VCaP (cell line): ENCODE results near the gene TSTD1.
A peak's percentile ranks its signal among the peaks of the same experiment; 100 is the strongest.

Source experiments
- H3K27ac ChIP-seq: fragments of 450-650 bp; 2 replicates; pipeline ENCODE4 v1.5.1; 2017
- TF ChIP-seq, protein P1 (sequence below): fragments of 450-650 bp; conservative IDR thresholded peaks from 2 replicates; pipeline ENCODE4 v1.5.1; 2017; ENCODE audit warnings: mild to moderate bottlenecking, moderate library complexity

Gene TSTD1, protein sequence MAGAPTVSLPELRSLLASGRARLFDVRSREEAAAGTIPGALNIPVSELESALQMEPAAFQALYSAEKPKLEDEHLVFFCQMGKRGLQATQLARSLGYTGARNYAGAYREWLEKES

DNA sequence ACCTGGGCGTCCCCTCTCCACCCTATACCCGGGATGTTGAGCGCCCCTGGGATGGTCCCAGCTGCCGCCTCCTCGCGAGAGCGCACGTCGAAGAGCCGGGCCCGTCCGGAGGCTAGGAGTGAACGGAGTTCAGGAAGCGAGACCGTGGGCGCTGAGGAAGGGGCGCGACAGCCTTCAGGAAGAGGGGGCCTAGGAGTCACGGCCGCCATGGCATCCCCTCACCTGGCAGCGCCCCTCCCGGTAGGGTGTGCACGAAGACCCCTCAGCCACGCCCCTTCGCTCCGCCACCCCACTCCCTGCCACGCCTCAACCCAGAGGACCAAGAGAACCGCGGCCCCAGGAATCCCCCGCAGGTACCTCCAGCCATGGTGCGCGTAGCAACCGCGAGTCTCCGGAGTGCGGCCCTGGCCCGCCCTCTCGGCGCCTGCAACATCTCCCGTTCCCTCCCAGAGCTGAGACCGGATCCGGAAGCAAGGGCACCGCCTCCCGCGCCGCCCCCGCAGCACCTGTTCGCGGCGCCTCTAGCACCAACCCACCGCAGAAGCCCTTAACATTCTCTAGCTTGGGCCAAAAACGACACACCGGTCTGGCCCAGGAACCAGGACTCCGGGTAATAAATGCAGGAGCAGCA lies at the start of gene TSTD1:
Gene TSTD1 (minus strand): TSS at position 442 of the 631 bp plus-strand sequence. CDS start 75 bp downstream, at position 367.
- TF ChIP-seq, protein P1, sequence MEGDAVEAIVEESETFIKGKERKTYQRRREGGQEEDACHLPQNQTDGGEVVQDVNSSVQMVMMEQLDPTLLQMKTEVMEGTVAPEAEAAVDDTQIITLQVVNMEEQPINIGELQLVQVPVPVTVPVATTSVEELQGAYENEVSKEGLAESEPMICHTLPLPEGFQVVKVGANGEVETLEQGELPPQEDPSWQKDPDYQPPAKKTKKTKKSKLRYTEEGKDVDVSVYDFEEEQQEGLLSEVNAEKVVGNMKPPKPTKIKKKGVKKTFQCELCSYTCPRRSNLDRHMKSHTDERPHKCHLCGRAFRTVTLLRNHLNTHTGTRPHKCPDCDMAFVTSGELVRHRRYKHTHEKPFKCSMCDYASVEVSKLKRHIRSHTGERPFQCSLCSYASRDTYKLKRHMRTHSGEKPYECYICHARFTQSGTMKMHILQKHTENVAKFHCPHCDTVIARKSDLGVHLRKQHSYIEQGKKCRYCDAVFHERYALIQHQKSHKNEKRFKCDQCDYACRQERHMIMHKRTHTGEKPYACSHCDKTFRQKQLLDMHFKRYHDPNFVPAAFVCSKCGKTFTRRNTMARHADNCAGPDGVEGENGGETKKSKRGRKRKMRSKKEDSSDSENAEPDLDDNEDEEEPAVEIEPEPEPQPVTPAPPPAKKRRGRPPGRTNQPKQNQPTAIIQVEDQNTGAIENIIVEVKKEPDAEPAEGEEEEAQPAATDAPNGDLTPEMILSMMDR: no peak
- H3K27ac ChIP-seq: peak within 1 kb of the TSS; percentile 93

DNA sequence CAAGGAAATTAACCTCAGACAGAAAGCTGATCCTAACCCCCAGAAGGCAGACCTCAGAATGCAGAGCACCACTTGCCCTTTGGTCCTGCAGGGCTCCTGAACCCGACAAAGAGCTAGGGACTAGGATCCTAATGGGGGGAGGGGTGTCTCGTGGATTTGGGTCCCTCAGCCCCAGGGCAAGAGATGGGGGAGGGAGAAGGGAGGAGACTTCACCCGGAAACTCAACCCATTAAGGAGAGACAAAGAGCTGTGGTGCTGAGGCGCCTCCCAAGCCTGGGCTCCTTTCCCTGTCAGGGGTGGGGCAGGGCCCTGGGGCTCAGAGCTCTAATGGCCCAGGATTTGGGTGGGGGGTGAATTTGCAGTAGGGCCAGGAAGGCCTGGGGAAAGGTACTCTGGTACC lies 47.7 kb upstream of the TSTD1 start:
- TF ChIP-seq, protein P1: no peak
- H3K27ac ChIP-seq: no peak overlapping the region

DNA sequence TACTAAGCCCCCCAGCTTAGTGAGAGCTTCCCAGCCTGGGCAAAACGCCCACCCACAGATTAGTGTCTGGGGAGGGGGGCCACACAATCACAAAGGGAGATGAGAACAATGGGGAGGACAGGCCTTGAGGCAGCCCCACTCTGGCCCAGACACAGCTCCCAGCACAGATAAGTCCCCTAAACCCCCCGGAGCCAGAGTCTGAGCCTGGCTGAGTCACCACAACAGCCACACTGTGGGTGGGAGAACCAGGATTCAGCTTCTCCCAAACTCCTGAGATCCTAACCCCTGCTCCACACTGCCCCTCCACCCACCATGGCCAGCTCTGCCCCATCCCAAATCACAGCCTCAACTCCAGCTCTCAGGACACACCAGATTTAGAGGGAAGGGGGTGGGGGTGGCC lies 46.4 kb upstream of the TSTD1 start:
- TF ChIP-seq, protein P1: no peak
- H3K27ac ChIP-seq: no peak overlapping the region

DNA sequence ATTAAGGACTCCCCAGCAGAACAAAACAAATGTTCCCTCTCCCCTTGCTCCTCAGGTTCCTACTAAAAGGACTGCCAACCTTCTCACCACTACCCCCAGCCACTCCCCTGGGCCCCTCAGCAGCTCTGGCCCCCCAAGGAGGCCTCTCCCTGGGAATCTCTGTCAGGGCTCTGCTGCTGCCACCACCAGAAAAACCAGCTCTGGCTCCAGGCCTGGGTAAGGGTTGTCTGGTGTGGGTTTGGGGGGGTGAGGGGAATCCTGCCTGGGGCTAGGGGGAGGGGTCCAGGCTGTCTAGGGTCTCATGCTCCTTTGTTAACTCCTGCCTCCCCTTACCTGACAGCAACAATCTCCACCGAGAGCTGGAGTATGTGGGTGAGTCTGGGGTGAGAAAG lies 45.8 kb upstream of the TSTD1 start:
- no peak overlapping the region for H3K27ac ChIP-seq
- TF ChIP-seq, protein P1: no peak

DNA sequence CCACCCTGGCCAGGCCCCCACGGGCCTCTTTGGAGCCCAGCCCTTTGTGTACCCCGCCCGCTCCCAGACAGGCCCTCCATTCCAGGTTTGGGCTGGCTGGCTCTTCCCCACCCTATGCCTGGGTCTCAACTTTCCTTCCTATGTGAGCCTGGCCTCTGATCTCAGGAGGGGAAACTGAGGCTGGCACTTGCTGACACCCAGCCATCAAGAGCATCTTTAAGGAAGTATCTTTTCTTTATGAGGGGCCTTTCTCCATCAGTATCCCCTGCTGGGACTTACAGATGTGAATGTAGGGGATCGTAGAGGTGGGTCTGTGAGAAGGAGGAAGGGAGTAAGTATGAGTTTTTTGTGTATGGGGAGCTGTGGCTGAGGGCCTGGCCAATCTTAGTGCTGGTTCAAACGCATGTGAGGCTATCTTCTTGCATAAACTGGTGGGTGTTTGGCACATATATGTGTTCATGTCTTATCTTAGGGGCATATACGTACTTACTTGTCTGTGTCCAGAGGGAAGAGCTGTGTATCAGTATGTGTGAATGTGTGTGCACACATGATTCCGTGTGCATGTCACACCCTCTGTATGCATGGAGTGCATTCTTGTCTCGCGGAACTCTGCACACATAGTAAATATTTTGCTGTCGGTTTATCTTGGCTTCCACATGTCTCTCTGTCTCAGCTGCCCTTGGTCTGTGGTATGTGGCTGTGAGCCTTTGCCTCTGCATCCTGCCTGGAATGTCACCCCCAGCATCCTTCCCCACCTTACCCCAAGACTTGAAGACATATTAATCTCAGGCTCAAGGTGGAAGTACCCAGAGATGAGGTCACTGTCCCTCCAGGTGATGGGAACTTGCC lies 45.2 kb upstream of the TSTD1 start:
- no peak overlapping the region for H3K27ac ChIP-seq
- TF ChIP-seq, protein P1: no peak

DNA sequence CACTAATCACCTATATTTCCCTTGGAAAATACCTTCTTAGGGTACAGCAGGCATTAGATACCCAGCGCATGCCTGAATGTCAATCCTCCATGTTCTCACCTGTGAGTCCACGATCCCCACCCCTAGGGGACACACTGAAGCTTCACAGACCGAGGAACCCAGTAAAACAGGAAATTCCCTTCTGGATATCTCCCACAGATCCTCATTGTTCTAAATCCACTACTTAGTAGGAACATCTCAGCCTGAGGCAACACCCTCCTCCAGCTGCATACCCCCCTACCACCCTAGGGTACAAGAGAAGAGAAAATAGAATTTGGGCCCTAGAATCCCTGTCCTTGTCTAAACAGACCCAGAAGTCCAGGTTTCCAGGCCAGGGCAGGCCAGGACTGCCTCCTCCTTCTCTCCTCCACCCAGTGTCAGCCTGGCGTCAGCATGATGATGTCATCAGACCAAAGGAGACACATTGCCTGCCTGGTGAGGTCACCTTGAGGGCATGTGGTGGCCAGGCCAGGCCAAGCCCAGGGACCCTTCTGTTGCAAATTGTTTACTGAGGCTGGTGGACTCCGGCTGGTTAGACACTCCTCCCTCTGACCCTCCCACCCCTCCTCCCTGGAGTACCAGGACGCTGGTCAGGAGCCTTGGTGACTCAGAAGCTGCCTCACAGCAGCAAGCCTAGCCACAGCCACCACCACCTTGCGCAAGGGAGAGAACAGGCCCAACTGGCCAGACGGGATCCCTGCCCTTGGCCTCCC lies 44.4 kb upstream of the TSTD1 start:
- TF ChIP-seq, protein P1: no peak
- H3K27ac ChIP-seq: no peak overlapping the region

DNA sequence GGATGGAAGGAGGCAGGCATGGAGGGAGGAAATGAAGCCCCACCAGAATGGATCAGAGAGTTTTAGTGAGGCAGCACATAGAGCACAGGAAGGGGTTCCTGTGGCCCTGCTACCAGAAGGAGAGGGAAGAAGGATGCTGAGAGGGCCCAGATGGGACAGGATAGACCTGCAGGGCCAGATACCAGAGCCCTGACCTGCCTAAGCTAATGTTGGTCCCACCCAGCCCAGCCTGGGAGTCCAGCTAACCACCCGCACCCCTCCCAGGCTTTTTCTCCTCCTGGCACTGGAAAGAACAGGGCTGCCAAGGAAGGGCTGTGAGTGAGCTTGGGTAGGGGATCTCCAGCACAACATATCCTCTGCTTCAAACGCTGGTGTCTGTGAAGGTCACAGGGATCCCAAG lies 43.7 kb upstream of the TSTD1 start:
- no peak overlapping the region for H3K27ac ChIP-seq
- TF ChIP-seq, protein P1: no peak
